Measurements from ENCODE around the gene IVD.

GRCh38 chr15:40463886-40464545 is 58.4 kb downstream of the IVD start:
- TF ChIP-seq CTCF (IDR thresholded peaks at IDR 0.05) (no peak), EZH2phosphoT487 (IDR thresholded peaks at IDR 0.05) (no peak)
